Omental fat pad (tissue), 4 donors: ENCODE data around the gene C2orf80. TPM values are rescaled to one million over a fixed set of nuclear protein-coding genes. Genes with fewer than 3 reads are reported as not detected.
"Not testable (repeated sequence)": the region's sequence is repeated elsewhere in the genome, so short reads cannot be mapped to it uniquely, and the experiment has no call there.

Source experiments
- ATAC-seq: fragments of 150-250 bp; one replicate; pipeline ENCODE4 v1.9.1; 2016; ENCODE audit warnings: mild to moderate bottlenecking, moderate library complexity; ENCODE audit not compliant: low FRiP score
- DNase-seq: peaks from one replicate; pipeline ENCODE4 v3.0.0-alpha.2; 2019; ENCODE audit warnings: low spot score
- total RNA-seq, 4 donors: library from RNA; depleted of rRNA; stranded (reverse); fragments of >200 nt; gene quantifications; one replicate each; pipeline ENCODE4 v1.1.0, GENCODE V29; 2016
- TF ChIP-seq, protein P1 (sequence below), 3 donors: fragments of 450-650 bp; IDR thresholded peaks; one replicate each; pipeline ENCODE4 v1.5.1; 2016 to 2017; ENCODE audit warnings: antibody characterized with exemption in 3 of 3, mild to moderate bottlenecking in 3 of 3, moderate library complexity in 2 of 3

Gene C2orf80
- total RNA-seq, 4 donors from 2014 or later = not detected

DNA sequence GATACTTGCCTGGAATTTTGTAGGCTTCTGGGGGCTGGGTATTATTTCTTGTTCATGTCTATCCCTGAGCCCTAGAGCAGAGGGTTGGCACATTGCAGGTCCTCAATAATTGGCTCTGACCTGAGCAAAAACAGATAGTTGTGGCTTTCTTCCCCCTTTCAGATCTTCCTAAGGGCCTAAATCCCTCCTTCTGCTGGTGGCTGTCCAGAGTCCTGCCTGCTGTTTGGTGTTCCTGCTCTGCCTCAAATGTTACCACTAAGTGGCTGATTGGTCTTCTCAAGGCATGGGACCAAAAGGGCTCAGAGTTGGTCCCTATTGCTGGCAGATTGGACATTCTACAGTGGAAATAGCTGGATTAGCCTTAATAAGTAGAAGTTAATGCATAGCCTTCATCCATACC lies 42.8 kb downstream of the C2orf80 start:
- no peak for ATAC-seq
- TF ChIP-seq, protein P1, sequence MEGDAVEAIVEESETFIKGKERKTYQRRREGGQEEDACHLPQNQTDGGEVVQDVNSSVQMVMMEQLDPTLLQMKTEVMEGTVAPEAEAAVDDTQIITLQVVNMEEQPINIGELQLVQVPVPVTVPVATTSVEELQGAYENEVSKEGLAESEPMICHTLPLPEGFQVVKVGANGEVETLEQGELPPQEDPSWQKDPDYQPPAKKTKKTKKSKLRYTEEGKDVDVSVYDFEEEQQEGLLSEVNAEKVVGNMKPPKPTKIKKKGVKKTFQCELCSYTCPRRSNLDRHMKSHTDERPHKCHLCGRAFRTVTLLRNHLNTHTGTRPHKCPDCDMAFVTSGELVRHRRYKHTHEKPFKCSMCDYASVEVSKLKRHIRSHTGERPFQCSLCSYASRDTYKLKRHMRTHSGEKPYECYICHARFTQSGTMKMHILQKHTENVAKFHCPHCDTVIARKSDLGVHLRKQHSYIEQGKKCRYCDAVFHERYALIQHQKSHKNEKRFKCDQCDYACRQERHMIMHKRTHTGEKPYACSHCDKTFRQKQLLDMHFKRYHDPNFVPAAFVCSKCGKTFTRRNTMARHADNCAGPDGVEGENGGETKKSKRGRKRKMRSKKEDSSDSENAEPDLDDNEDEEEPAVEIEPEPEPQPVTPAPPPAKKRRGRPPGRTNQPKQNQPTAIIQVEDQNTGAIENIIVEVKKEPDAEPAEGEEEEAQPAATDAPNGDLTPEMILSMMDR (IDR thresholded peaks at IDR 0.05) = no peak

DNA sequence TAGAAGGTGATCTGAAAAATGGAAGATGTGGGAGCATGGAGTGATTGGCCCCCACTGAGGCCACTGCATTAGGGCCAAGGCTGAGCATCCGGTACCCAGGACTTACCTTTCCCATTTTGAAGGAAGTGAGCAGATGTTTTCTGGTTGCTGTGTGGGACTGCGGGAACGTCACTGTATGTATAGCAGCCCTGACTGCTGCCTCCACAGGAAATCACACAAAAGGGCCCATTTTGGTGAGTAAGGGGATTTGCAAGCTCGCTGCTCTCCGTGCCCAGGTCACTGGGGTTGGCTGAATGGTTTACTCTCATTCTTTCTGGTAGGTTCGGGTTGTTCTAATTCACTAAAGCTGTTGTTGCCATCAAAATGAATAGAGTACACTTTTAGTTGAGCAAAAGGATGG lies 43.8 kb downstream of the C2orf80 start, which contains the start of gene CRYGB:
Gene CRYGB, minus strand, starts transcription at position 153 of the 400 bp plus-strand sequence. Its CDS starts 38 bp downstream, at position 115.
- no peak for DNase-seq
- ATAC-seq = no peak
- TF ChIP-seq, protein P1 (IDR thresholded peaks at IDR 0.05) = no peak

More for the DNA sequence above, 42.8 kb downstream of the C2orf80 start:
- DNase-seq = no peak

DNA sequence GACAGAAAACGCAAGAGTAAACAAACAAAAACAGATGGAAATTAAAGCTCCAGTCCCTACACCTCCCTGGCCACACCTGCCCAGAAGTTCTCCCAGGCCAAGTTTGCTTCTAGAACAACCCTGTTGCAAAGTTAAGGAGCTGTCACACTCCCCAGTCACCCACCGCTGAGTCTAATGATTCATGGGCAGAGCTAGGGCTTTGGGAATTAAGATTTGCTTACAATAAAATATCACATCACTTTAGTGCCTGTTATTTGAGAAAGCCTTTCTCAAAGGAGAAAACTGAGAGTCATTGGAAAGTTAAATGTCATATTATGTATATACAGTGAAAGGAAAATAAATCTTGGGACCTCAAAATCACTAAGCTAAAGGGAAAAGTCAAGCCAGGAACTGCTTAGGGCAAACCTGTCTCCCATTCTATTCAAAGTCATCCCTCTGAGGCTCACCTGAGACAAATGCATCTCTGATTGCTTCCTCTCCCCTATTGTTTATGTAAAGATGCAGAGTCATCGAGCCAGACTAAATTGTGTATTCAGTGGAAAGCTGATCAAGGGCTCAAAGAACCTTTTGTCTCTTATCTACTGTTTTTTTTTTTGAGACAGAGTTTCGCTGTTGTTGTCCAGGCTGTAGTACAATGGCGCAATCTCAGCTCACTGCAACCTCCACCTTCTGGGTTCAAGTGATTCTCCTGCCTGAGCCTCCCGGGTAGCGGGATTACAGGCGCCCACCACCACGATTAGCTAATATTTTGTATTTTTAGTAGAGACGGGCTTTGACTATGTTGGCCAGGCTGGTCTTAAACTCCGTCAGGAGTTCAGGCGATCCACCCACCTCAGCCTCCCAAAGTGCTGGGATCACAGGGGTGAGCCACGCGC lies 46.7 kb downstream of the C2orf80 start:
- no peak for DNase-seq
- TF ChIP-seq, protein P1 (IDR thresholded peaks at IDR 0.05) = no peak
- no peak for ATAC-seq

DNA sequence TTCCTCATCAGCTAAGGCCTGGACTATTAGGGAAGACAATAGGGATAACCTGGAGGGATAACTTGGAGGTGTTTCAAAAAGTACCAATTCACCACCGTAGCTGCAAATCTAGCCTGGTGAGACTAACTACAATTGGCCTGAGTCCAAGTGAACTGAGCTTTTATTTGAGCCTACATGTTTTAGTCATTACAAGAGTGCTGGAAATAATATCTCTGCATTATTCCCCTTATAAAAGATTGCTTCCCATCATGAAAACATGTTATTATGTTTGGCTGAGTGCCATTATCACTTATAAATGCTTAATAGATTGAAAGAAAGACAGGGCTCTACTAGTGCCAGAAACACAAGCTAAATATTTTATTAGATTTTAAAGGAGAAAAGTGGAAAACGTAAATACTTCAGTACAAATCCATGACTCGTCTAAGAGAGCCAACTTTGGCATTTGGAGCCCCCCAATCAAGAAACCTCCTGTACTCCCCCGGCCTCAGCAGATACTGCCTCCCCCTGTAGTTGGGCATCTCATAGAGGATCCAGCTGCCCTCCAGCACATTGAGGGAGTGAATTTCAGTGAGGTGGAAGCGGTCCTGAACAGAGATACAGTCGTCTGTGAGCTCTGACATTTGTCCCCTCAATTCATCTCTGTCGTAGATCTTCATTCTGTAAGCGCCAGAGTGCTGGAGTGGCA lies 47.4 kb downstream of the C2orf80 start:
- ATAC-seq = no peak
- DNase-seq = no peak
- TF ChIP-seq, protein P1 (IDR thresholded peaks at IDR 0.05) = no peak

DNA sequence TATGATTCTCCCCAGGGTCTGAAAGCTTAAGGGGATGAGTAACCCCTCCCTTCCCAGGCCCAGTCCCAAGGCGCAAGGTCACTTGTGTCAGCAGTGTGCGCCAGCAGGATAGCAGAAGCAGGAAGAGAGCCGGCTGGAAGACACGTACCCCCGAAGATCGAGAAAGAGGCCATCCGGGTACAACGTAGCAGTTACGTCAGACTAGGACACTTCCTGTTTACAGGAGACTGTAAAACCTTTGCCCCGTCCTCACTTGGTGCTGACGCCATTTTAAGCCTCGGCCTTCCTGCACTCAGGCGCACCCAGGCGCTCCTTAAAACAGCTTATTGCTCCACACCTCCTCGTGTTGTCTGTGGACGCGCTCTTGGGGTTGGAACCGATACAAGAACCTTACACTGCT lies 50.4 kb downstream of the C2orf80 start:
- TF ChIP-seq, protein P1 (IDR thresholded peaks at IDR 0.05) = no peak
- ATAC-seq (no peak), DNase-seq (no peak)

DNA sequence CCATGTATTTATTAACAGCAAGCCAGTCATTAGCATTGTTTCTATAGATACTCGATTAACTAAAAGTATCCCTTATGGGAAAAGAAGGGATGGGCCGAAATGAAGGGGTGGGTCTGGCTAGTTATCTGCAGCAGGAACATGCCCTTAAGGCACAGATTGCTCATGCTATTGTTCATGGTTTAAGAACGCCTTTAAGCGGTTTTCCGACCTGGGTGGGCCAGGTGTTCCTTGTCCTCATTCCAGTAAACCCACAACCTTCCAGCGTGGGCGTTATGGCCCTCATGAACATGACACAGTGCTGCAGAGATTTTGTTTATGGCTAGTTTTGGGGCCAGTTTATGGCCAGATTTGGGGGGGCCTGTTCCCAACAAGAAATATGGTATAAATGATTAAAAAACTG lies 51.5 kb downstream of the C2orf80 start:
- not testable (repeated sequence) for DNase-seq, ATAC-seq

DNA sequence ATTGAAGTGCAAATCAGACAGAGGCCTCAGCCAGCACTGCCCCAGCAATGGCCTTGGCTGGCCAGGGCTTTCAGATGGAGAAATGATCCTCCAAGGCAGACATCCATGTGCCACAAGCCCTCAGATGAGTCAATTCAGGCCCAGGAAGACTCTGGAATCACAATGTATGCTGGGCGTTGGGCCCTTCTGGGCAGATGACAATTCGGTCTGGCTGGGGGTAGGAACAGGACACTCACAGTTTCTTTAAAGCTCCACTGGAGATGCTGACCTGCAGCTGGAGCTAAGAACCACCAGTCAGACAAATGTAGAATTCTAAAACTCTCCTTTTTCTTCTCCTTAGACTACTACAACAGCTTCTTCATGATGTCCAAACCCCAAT lies 53.1 kb downstream of the C2orf80 start:
- ATAC-seq = no peak
- TF ChIP-seq, protein P1 (IDR thresholded peaks at IDR 0.05) = no peak
- DNase-seq = no peak
